ENCODE measurements around the gene ARHGAP25.

ARHGAP25 gene

GRCh38 chr2:68743531-68743930 is 8.9 kb downstream of the ARHGAP25 start:
- DNase-seq: no peak

- no peak for DNase-seq
Observed at GRCh38 chr2:68744366-68744912, 9.8 kb downstream of the ARHGAP25 start.

GRCh38 chr2:68745006-68745405 is 10.4 kb downstream of the ARHGAP25 start:
- peak in 1 of 2 experiments; percentile 15 for DNase-seq

DNA sequence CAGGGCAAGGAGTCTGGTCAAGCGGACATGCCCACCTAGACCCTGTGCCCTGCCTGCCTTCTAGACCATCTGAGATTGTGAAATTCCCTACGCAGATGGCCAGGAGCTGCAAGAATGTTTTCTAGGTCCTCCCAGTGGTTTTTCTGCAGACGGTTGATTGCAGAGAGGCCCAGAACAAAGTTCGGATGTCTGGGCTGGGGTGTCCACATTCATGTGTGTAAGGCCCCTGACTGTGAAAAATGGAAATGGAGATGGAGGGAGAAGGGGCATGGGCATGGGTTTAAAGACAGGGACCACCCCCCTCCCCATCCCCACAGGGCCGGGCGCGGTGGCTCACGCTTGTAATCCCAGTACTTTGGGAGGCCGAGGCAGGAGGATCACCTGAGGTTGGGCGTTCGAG is 11.8 kb downstream of the ARHGAP25 start:
- DNase-seq: no peak

- no peak for DNase-seq
Observed at GRCh38 chr2:68747413-68747812, 12.8 kb downstream of the ARHGAP25 start.

- DNase-seq: no peak
Observed at GRCh38 chr2:68747900-68748299, 13.3 kb downstream of the ARHGAP25 start.

DNA sequence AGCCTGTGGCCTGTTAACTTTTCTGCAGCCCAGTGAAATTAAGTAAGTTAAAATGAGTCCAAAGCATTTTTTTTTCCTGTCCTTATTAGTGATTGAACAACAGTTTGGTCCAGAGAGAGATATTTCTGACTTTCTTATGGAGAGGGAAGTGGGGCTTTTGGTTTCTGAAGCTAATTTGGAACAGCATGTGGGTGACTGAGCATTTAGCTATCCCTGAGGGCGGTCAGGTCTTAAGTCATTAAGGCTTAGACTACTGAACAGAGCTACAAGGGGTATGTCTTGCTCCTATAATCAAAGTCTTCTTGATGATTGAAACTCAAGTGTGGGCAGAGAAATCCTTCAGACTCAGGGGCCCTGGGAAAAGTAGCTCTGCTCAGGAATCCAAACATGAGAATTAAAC is 14.0 kb downstream of the ARHGAP25 start:
- no peak for DNase-seq

DNA sequence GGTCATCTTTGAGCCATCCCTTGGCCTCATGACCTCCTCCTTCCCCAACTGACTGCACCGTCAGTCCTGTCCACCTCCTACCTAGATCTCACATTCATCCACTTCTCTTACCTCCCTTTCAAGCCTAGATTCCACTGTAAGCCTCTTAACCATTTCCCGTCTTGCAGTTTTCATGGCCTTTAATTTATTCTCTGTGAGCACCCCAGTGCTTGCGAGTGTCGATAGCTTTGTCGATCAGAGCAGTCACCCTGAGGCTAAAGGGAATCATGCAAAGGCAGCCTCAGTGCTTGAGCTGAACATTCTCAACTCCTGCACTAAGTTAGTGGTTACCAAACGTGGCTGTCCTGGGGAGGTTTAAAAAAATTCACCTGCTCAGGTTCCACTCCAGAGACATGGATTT is 14.7 kb downstream of the ARHGAP25 start:
- no peak for DNase-seq

GRCh38 chr2:68750592-68751396 is 16.2 kb downstream of the ARHGAP25 start:
- DNase-seq: no peak

- peak; percentile 84 to 89 for DNase-seq
Observed at GRCh38 chr2:68751397-68752339, 17.1 kb downstream of the ARHGAP25 start.

- DNase-seq: no peak
Observed at GRCh38 chr2:68753318-68753717, 18.7 kb downstream of the ARHGAP25 start.

DNA sequence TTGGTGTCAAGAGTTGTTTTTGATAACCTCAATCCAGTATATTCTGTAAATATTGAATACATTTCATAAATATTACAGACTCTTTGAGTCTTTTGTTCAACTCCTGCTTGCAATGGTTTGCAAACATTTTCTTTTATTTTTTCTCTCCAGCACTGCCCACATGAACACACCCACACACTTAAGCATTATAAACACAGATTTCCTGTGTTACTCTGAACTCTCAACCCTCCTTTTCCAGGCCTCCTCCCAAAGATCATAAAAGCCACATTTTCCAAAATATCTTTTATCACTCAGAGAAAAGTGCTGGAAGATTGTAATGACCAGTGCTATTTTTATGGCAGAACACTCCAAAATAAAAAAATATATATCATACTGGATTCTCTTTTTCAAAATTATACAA is 20.5 kb downstream of the ARHGAP25 start:
- DNase-seq: no peak

- no peak for DNase-seq
Observed at GRCh38 chr2:68756178-68756577, 21.6 kb downstream of the ARHGAP25 start.

- DNase-seq: no peak
Observed at GRCh38 chr2:68757081-68757480, 22.5 kb downstream of the ARHGAP25 start.

GRCh38 chr2:68762100-68762499 is 27.5 kb downstream of the ARHGAP25 start:
- no peak for DNase-seq

DNA sequence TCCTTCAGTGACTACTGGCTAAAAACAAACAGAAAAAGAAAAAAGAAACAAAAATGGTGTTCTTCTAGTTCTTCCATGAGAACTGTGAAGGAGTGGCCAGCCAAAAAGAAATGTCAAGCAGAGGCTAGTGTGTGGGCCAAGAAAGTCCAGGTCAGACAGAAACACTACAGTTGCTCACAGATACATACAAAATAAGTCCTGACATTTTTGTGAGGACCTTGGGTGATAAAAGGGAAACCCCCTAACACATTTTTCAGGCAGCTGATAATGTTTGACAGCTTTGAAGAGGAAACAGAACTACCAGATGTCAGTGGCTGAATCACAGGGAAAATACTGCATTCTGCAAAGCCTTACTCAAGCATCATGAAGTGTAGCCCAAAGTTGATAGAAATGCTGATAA is 28.1 kb downstream of the ARHGAP25 start:
- DNase-seq: no peak

DNA sequence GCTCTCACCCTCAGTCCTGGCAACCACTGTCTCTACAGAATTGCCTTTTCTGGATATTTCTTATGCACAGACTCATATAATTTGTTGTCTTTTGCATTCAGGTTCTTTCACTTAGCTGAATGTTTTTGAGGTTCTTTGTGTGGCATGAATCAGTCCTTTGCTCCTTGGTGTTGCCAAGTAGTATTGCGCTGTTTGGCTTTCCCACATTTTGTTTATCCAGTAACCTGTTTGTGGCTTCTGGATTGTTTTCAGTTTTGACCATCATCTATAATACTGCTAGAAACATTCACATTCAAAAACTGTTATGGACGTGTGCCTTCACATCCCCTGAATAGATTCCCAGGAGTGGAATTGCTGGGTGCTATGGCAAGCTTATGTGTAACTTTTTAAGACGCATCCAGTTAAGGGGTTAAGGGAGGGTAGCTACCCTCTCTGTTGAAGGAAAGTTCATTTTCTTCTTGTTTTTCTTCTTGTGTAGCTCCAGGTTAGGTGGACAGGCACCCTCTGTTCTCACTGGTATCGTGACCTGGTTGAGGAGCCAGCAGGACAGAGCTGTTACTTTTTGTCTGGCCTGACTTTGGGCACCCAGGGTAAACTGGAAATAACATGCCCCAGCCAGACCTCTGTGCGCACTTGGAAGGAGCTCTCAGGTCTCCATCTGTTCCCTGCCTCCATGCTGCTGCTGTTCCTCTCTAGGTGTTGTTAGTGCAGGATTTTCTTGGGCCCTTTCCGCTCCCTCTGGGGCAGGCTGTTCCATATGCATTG is 29.6 kb downstream of the ARHGAP25 start:
- DNase-seq: no peak

DNA sequence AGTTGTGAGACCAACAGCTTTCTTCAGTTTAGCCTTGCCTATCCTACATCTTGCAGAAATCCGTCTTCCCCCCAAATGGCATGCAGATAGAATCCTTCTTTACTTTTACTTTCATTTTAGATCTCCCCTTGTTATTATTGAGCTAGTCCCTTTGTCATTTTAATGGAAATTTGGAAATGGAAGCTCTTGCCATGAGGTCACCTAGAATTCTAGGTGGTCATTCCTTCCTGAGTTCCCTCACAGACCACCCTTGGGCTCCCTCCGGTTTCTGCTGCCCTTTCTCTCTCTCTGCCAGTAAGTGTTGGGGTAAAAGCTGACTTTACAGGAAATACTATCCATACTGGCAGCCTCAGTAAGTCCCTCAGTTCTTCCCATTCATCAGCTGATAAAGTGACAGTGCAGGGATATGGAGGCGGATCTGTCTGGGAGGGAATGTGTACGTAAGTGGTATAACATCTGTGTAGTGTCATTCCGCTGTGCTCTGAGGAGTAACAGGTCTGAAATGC is 30.2 kb downstream of the ARHGAP25 start:
- DNase-seq: no peak

DNA sequence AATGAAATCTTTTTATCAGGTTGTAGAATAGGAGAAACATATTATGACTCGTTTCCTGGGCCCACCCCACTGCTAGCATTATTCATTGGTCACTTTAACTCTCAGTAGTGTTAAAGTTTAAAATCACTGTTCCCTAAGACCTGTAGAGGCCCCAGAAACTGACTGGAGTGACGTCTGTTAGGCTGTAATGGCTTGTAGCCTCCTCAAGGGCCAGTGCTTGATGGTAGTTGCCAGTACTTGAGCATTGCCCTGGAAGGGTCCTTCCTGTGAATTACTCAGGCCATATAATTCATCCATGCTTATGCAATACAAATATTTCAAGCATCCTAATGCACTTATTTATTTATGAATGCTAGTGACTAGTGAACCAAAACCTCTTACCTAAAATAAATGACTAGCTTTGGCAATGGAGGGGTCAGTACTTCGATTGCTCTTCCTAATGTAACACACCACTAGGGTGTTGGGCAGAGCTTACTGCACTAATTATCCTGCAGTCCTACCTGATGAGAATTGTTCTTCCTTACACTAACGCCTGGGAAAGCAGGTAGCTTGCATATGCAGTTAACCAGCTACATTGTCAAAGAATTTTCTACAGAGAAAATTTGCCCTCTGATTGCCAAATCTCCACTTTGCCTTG is 31.2 kb downstream of the ARHGAP25 start:
- no peak for DNase-seq

DNA sequence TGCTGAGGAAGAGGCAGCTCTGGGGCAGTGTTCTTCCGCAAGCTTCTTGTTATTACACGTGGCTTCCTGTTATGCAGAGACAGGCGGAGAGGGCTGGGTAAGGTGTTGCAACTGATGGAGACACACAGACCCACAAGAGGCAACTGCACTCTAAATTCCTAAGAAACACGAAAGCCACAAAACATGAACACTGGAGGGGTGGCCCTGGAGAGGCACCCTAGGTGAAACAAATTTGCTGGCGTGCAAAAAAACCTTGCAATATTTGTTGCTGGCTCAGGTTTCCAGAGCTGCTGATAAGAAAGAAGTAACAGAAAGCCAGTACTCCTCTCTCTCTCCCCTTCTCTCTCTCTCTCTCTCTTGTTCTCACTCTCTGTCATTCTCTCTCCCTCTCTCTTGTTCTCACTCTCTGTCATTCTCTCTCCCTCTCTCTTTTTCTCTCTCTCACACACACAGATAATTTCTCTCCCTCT is 31.8 kb downstream of the ARHGAP25 start:
- DNase-seq: peak; percentile 24 to 58

GRCh38 chr2:68767031-68767961 is 32.7 kb downstream of the ARHGAP25 start:
- DNase-seq: peak; percentile 22 to 35

Data from stimulated activated CD4-positive, alpha-beta T cell treated with anti-CD3 and anti-CD28 coated beads, Interleukin-4, amount 100 ng/mL, for 4 hours (primary cell).